ENCODE results near the gene NCL. TPM values are rescaled to one million over a fixed set of nuclear protein-coding genes. Genes with fewer than 3 reads are reported as not detected.

NCL gene
- polyA plus RNA-seq, 1 donor from 2014 or later = 101 TPM

DNA sequence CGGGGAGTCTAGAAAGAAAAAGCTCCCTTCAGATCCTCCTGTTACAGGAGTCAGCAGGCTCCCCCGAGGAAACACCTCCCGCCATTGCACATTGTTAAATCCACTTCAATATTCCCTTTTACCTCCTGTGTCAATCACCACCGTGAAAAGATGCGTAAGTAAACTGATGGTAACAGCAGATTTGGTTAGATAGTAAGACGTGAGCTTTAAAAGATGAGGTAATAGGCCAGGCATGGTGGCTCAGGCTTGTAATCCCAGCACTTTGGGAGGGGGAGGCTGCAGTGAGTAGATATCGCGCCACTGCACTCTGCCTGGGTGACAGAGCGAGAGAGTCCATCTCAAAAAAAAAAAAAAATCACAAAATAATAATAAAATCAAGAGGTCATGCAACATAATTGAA lies 15.2 kb upstream of the NCL start:
- Histone ChIP-seq H3K36me3 (ENCODE audit: insufficient read depth, low read length) (no peaks in the 10 kb centered on the region), H3K9me3 (ENCODE audit: low read length) (no peaks in the 10 kb centered on the region), H4K20me1 (ENCODE audit: insufficient read depth) (no peaks in the 10 kb centered on the region), H3K79me2 (replicated peaks; ENCODE audit: insufficient read depth, low read length) (no peaks in the 10 kb centered on the region), H3K4me2 (ENCODE audit: low read length) (no peak overlapping the region), H3K27me3 (ENCODE audit: insufficient read depth, low read depth, low read length) (no peaks in the 10 kb centered on the region), H3K9me2 (ENCODE audit: insufficient read depth, low read length) (no peaks in the 10 kb centered on the region), H3K9ac (ENCODE audit: low read length) (no peak overlapping the region), H3K27ac (ENCODE audit: low read length) (no peak overlapping the region), H2AFZ (ENCODE audit: low read depth, low read length) (no peak overlapping the region), H3F3A (ENCODE audit: insufficient read depth, low read length, poor library complexity, severe bottlenecking) (no peaks in the 10 kb centered on the region), H3K4me3 (ENCODE audit: low read length) (no peak overlapping the region)
- TF ChIP-seq MXI1 (conservative IDR thresholded peaks at IDR 0.05; ENCODE audit: poor library complexity, severe bottlenecking) (no peak), TAF1 (IDR thresholded peaks at IDR 0.05; ENCODE audit: low read depth) (no peak)

DNA sequence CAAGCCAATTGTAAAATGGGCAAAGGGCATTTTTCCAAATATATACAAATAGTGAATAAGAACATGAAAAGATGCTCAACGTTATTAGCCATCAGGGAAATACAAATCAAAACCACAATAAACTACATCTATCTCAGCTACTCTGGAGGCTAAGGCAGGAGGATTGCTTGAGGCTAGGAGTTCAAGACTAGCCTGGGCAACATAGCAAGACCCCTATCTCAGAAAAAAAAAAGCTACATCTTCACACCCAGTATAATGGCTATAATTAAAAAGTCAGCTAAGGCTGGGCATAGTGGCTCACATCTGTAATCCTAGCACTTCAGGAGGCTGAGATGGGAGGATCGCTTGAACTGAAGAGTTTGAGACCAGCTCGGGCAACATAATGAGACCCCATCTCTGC lies 12.6 kb upstream of the NCL start:
- H3K9ac ChIP-seq (ENCODE audit: low read length) = no peak overlapping the region
- TF ChIP-seq SMC3 (conservative IDR thresholded peaks at IDR 0.05; ENCODE audit: poor library complexity) (no peak), MXI1 (conservative IDR thresholded peaks at IDR 0.05; ENCODE audit: poor library complexity, severe bottlenecking) (no peak), EP300 (conservative IDR thresholded peaks at IDR 0.05; ENCODE audit: poor library complexity, severe bottlenecking) (no peak), POLR2AphosphoS5 (IDR thresholded peaks at IDR 0.05) (no peak), EZH2 (IDR thresholded peaks at IDR 0.05; ENCODE audit: borderline replicate concordance, insufficient read depth, low read length, poor library complexity, severe bottlenecking) (no peak), CTCF (IDR thresholded peaks at IDR 0.05; ENCODE audit: poor library complexity, severe bottlenecking) (no peak), RAD21 (conservative IDR thresholded peaks at IDR 0.05) (no peak), TAF1 (IDR thresholded peaks at IDR 0.05; ENCODE audit: low read depth) (no peak)
- TF ChIP-seq, protein P1, sequence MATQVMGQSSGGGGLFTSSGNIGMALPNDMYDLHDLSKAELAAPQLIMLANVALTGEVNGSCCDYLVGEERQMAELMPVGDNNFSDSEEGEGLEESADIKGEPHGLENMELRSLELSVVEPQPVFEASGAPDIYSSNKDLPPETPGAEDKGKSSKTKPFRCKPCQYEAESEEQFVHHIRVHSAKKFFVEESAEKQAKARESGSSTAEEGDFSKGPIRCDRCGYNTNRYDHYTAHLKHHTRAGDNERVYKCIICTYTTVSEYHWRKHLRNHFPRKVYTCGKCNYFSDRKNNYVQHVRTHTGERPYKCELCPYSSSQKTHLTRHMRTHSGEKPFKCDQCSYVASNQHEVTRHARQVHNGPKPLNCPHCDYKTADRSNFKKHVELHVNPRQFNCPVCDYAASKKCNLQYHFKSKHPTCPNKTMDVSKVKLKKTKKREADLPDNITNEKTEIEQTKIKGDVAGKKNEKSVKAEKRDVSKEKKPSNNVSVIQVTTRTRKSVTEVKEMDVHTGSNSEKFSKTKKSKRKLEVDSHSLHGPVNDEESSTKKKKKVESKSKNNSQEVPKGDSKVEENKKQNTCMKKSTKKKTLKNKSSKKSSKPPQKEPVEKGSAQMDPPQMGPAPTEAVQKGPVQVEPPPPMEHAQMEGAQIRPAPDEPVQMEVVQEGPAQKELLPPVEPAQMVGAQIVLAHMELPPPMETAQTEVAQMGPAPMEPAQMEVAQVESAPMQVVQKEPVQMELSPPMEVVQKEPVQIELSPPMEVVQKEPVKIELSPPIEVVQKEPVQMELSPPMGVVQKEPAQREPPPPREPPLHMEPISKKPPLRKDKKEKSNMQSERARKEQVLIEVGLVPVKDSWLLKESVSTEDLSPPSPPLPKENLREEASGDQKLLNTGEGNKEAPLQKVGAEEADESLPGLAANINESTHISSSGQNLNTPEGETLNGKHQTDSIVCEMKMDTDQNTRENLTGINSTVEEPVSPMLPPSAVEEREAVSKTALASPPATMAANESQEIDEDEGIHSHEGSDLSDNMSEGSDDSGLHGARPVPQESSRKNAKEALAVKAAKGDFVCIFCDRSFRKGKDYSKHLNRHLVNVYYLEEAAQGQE (IDR thresholded peaks at IDR 0.05; ENCODE audit: borderline replicate concordance) = no peak
- no peak overlapping the region for H2AFZ ChIP-seq (ENCODE audit: low read depth, low read length)
- H3K79me2 ChIP-seq (replicated peaks; ENCODE audit: insufficient read depth, low read length) = no peaks in the 10 kb centered on the region
- H3K36me3 ChIP-seq (ENCODE audit: insufficient read depth, low read length) = no peaks in the 10 kb centered on the region
- H4K20me1 ChIP-seq (ENCODE audit: insufficient read depth) = no peaks in the 10 kb centered on the region
- no peaks in the 10 kb centered on the region for H3K9me2 ChIP-seq (ENCODE audit: insufficient read depth, low read length)
- H3K4me3 ChIP-seq (ENCODE audit: low read length) = no peak overlapping the region
- H3F3A ChIP-seq (ENCODE audit: insufficient read depth, low read length, poor library complexity, severe bottlenecking) = no peaks in the 10 kb centered on the region
- H3K27ac ChIP-seq (ENCODE audit: low read length) = no peak overlapping the region
- H3K9me3 ChIP-seq (ENCODE audit: low read length) = no peaks in the 10 kb centered on the region
- no peaks in the 10 kb centered on the region for H3K27me3 ChIP-seq (ENCODE audit: insufficient read depth, low read depth, low read length)
- H3K4me2 ChIP-seq (ENCODE audit: low read length) = no peak overlapping the region

GRCh38 chr2:231475965-231476364 lies 11.7 kb upstream of the NCL start:
- H3K9me2 ChIP-seq (ENCODE audit: insufficient read depth, low read length) = no peaks in the 10 kb centered on the region
- no peak overlapping the region for H3K4me3 ChIP-seq (ENCODE audit: low read length)
- H3K27ac ChIP-seq (ENCODE audit: low read length) = no peak overlapping the region
- H3K4me2 ChIP-seq (ENCODE audit: low read length) = no peak overlapping the region
- no peak overlapping the region for H2AFZ ChIP-seq (ENCODE audit: low read depth, low read length)
- H3F3A ChIP-seq (ENCODE audit: insufficient read depth, low read length, poor library complexity, severe bottlenecking) = no peaks in the 10 kb centered on the region
- no peaks in the 10 kb centered on the region for H3K36me3 ChIP-seq (ENCODE audit: insufficient read depth, low read length)
- no peak overlapping the region for H3K9ac ChIP-seq (ENCODE audit: low read length)
- no peaks in the 10 kb centered on the region for H4K20me1 ChIP-seq (ENCODE audit: insufficient read depth)
- H3K27me3 ChIP-seq (ENCODE audit: insufficient read depth, low read depth, low read length) = no peaks in the 10 kb centered on the region
- TF ChIP-seq CTCF (IDR thresholded peaks at IDR 0.05; ENCODE audit: poor library complexity, severe bottlenecking) (no peak), SMC3 (conservative IDR thresholded peaks at IDR 0.05; ENCODE audit: poor library complexity) (no peak), POLR2AphosphoS5 (IDR thresholded peaks at IDR 0.05) (no peak), RAD21 (conservative IDR thresholded peaks at IDR 0.05) (no peak), EZH2 (IDR thresholded peaks at IDR 0.05; ENCODE audit: borderline replicate concordance, insufficient read depth, low read length, poor library complexity, severe bottlenecking) (no peak), TAF1 (IDR thresholded peaks at IDR 0.05; ENCODE audit: low read depth) (no peak), MXI1 (conservative IDR thresholded peaks at IDR 0.05; ENCODE audit: poor library complexity, severe bottlenecking) (no peak)
- TF ChIP-seq, protein P1 (IDR thresholded peaks at IDR 0.05; ENCODE audit: borderline replicate concordance) = no peak
- no peaks in the 10 kb centered on the region for H3K79me2 ChIP-seq (replicated peaks; ENCODE audit: insufficient read depth, low read length)
- H3K9me3 ChIP-seq (ENCODE audit: low read length) = no peaks in the 10 kb centered on the region

All from neural cell (in vitro differentiated cells).